UCSD-AML1 (cell line): ENCODE results near the gene CASKIN2.
"Not testable (repeated sequence)": the region's sequence is repeated elsewhere in the genome, so short reads cannot be mapped to it uniquely, and the experiment has no call there.

ENCODE experiments used
- DNase-seq: peaks from one replicate; lab custom pipeline; 2025; ENCODE audit not compliant: unreplicated experiment; lab: John Stamatoyannopoulos, UW

Gene CASKIN2

DNA sequence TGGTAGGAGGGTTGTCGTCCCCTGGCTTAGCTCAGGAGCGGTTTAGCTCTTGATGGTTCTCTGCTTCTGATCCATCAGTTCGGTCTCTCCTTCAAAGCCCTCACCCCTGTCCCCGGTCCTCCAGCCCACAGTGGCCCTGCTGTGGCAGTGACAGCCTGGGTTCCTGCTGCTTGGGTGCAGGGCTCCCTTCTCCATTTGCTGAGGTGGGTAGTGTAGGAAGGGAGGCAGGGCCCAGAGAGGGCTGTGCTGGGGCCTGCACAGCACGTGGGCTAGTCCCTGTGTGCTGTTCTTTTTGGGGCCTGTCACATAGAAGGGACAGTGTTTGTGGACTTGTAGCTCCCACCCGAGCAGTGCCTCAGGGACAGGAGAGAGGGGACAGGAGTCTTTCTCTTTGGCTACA lies 40.6 kb downstream of the CASKIN2 start:
- no peak for DNase-seq

DNA sequence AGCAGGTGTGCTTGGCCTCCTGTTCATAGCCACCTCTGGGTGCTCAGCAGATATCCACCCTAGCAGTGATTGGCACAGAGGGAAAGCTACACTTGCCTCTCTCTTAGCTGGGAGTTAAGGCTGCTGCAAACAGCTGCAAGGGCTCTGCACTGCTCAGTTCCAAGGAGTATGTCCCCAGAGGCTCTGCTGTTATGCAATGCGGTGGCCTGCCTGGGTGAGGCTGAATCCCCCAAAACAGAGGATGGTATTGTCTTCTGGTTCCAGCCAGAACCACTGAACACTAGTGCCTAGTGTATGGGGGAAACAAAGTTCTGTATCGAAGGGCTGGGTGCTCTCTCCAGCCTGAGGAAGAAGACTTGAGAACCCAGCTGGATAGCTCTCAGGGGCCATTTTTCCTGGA lies 42.1 kb downstream of the CASKIN2 start:
- no peak for DNase-seq

DNA sequence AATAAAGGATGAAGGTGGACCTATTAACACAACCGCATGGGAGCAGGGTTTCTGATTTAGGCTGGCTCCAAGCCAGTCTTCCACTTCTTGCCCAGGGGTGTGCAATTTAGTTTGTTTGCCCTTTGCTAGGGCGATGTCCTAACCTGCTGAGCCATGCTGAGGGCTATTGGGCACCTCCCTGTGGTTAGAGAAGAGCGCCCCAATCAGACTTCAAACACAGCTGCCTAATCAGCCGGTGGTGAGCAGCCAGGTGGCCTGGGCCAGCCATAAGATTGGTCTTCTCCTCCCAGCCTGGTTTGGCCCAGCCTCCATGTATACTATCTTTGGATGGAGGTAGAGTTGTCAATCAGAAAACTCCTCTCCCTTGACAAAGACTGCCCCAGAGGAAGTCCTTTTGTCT lies 43.2 kb downstream of the CASKIN2 start:
- no peak for DNase-seq

DNA sequence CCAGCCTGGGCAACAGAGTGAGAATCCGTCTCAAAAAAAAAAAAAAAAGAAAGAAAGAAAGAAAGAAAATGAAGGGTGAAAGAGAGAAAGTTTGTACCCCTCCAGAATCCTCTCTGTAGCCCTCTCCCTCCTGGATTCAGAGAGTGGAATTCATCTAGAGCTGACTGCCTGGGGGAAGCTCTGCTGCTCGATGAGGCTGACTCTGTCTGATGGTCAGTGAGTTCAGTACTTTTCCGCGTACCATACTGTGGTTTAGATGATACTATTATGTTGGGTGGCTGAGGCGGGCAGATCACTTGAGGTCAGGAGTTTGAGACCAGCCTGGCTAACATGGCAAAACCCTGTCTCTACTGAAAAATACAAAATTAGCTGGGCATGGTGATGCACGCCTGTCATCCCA lies 44.1 kb downstream of the CASKIN2 start:
- DNase-seq: no peak

DNA sequence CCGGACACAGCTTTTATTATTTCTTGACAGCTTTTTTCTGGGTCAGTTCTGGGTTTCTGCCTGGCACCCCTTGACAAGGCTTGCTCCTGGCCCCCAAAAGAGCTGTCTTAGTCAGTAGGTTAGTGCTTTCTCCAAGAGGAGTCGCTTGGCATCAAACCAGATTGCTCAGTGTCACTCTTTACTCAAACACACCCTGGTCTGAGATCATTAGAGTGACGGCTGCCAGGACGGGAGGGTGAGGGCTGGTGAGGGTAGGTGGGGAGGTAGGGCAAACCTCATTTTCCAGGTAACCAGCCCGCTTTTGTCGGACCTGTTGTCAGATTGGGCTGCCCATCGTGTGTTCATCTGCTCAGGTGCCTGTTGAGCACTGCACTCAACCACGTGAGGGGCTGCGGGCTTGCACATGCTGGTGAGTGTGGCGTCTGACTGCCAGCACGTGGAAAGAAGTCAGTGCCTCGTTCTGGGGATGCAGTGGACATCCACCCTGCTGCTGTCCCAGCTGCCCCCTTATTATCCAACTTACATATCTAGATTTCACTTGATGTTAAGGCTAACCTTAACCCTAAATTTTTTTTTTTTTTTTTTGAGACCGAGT lies 46.5 kb downstream of the CASKIN2 start:
- DNase-seq: no peak

DNA sequence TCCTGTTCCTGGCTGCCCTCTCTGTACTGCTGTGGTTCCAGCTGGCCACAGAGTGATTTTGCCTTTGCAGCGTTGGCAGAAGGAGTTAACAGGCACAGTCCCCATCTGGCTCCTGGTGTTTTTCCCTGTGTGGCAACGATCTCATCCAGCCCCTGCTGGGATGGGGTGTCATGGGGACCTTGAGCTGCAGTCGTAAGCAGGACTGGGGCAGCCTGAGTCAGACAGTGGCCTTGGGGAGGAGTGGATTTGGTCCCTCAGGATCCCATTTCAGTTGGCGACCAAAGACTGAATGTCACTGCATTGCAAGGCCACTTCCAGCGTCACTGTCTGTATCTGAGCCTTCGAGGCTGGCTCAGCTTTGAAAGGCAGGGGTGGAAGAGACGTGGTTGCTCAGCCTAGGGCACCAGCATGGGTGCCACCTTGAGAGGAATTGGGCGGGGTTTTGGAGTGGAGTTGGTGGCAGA lies 47.0 kb downstream of the CASKIN2 start:
- no peak for DNase-seq

DNA sequence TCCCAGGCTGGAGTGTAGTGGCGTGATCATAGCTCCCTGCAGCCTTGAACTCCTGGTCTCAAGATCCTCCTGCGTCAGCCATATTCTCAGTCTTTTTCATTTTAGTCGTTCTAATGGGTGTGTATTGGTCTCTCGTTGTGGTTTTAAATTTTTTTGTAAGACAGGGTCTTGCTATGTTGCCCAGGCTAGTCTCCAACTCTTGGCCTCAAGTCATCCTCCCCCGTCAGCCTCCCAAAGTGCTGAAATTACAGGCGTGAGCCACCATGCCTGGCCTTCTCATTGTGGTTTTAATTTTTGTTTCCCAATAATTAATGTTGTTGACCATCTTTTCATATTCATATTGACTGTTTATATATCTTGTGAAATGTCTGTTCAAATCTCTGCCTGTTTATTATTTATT lies 50.3 kb downstream of the CASKIN2 start:
- DNase-seq: no peak

DNA sequence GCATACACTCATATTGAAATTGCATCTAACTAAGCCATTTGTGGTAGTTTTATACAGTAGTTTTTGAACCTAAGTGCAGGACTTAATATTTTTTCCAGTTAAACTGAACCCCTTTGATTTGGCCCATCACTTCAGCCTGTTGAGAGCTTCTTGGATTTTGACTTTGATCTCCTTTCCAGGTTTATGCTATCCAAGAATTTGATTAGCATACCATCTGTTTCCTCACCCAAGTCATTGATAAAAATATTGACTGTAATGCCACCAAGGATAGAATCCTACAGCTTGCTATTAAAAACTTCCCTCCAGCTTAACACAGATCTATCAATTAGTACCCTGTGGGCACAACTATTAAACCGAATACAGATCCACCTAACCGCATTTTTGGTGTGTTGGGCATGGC lies 51.7 kb downstream of the CASKIN2 start:
- no peak for DNase-seq

DNA sequence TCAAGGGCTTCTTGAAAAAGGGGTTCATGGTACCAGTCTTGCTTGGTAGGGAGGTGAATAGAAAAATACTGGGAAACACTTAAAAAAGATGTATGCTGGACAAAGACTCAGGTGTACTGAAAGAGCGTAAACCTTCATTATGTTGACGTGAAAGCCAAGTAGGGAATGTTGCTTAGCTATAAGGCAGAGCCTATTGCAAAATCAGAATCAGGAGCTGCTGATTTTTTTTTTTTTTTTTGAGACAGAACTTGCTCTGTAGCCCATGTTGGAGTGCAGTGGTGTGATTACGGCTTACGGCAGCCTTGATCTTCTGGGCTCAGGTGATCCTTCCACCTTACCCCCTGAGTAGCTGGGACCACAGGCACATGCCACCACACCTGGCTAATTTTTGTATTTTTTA lies 55.0 kb downstream of the CASKIN2 start:
- no peak for DNase-seq

DNA sequence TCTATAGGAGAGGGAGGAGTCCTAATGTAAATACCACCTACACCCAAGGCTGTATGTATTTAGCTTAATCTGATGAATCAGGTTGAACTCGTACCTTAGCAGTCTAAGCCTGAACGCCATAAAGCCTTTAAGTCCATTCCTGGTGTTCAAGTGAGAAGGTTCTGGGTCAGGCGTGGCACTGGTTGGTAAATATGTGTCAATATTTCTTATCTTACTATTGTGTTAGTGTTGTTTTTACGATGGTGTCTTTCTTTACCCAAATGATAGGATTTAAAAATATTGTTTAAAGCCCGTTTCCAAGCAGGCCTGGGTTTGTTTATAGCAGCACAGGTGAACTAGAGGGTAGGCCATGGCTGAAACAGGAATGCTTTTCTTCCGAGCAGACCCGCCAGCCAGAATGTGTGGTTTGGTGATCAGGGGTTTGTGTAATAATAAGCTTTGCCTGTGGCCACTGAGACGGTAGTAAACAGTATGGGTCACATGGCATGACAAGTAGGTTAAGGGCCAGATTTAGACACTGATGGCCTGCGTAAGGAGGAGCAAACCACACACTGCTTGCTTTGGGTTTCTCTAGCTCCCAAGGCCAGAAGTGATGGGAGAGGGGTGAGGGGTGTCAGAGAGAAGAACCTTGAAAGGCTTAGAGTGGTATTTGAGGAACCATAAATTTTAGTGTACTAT lies 55.6 kb downstream of the CASKIN2 start:
- DNase-seq: no peak

DNA sequence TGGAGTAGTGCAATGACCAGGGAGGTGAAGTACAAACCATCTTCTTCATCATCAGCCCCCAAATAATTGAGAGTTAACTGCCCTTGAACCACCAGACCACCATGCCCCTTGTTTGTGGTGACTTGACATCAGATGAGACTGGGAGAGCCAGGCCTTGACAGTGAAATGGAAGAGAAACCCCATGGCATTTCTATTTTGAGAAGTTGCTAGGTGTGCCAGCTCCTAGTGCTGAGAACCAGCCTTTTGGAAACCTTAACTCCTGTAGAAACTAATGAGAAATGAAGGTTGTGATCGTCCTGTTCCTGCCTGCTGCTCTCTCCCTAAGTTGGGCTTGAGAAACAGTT lies 56.1 kb downstream of the CASKIN2 start:
- DNase-seq: no peak

DNA sequence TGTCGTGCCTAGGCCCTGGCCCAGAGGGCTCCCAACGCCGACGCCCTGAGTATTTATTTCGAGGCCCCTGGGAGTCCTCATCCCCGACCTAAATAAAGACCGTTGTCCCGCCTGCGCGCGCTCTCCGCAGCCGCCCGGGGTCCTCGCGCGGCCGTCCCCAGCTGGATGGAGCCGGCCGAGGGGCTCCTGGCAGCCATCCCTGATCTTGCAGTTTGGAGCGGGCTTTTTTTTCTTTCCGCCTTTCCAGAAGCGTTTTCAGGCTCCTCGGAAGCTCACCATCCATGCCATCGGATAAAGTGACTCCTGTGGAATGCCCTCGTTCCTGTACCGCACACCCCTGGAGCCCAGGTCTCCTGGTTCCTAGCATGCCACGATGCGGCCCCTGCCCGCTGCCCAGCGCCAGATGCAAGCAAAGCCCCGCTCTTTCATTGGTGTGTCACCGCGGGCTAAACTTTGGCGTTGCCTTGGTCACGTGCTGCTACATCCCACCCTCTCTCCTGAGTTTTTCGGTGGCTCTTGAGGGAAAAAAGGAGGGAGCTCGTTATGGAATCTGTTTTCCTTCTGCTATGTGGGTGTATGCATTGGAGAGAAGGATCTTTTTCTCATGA lies 58.2 kb downstream of the CASKIN2 start:
- DNase-seq: no peak

DNA sequence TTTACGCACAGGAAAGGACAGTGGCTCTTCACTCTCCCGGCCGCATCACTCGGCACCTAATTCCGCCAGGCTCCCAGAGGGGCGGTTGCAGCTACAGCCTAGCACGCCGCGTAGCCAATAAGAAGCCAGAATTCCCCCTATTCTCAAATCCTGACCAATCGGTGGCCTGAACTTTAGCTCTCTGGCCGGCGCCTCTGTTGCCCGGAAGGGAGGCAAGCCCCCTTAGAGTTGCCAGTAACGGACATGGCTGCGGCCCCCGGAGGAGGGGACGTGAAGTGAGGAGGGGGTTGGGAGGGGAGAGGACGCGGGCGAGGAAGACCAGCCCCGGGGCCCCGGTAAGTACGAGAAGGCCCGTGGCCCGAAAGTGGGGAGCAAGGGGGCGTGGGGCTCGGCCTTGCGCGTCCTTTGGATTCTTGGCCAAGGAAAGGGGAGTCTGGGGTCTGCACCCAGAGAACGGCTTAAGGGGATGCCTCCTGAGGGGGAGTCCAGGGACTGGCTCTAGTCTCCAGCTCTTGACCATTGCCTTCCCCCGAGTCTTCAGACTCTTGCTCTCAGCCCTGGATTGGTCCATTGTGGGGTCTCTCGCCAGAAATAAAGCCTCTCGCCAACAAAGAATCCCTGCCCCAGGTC lies 58.8 kb downstream of the CASKIN2 start, which contains the start of gene TMEM94:
Gene TMEM94 (plus strand): TSS at position 219 of the 630 bp plus-strand sequence. CDS start 15,271 bp downstream, outside the sequence.
- DNase-seq: peak; percentile 93

DNA sequence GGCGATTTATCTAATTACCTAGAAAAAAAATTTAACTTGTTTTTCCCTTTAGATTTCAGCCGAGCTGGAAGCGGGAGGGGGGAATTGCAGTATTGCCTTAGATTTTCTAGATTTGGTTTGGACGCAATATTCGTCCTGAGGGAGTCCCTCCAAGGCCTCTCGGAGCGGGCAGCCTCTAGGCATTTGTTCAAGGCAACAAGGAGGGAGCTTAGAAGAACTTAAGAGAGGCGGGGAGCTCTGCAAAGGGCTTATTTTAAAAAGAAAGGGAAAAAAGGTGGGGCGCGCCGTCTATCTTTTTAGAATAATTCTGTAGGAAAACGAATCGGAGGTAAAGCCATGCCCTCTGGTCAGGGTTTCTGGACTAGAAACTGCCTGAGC lies 59.3 kb downstream of the CASKIN2 start:
- DNase-seq: no peak

DNA sequence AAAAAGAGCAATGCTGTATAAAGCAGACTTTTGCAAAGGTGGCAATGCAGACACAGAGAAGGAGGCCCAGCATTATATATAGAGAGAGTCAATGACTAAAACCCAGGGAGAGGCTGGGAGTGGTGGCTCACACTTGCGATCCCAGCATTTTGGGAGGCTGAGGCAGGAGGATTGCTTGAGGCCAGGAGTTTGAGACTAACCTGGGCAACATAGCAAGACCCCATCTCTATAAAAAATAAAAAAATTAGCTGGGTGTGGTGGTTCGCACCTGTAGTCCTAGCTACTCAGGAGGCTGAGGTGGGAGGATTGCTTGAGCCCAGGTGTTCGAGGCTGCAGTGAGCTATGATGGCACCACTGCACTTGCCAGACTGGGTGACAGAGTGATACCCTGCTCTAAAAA lies 60.7 kb downstream of the CASKIN2 start:
- not testable (repeated sequence) for DNase-seq

DNA sequence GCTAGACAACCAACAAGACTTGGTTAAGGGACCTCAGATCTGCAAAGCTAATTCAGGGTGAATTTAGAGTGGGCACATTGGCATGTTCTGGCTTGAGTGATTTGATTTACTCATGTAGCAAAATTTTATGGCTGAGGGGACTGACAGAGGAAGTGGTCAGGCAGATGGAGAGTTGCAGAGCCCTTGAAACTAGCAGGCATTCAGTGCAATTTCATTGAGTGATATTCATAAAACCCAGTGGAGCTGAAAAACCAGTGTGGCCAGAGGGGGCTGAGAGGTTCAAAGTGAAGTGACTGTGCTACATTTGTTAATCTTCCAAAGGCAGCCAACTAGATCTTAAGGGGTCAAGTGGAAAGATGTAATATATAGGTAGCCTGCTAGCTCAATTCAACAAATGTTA lies 61.1 kb downstream of the CASKIN2 start:
- no peak for DNase-seq

DNA sequence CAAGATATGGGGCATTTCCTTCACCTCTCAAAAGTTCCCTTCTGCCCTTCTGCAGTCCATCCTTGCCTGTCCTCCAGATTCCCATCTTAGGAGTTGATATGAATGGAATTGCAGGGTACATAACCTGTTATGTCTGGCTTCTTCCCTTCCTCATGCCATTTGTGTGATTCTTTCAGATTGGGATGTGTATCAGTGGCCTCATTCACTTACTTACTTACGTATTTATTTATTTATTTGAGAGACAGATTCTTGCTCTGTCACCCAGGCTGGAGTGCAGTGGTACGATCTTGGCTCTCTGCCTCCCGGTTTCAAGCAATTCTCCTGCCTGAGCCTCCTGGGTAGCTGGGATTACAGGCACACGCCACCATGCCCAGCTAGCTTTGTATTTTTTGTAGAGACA lies 65.1 kb downstream of the CASKIN2 start:
- no peak for DNase-seq
